GM23248 (cell line): Measurements from ENCODE around the gene FECH. TPM values are rescaled to one million over a fixed set of nuclear protein-coding genes. Genes with fewer than 3 reads are reported as not detected.

Experiments
- DNase-seq: peaks from one replicate; pipeline ENCODE4 v3.0.0-alpha.2; 2015
- H2AFZ ChIP-seq: fragments of 200-600 bp; sonication (generic); 2 replicates; pipeline ENCODE4 v1.6.1; 2016; ENCODE audit warnings: antibody characterized with exemption
- H3F3A ChIP-seq: fragments of 200-600 bp; sonication (generic); 2 replicates; pipeline ENCODE4 v1.6.1; 2016; ENCODE audit warnings: mild to moderate bottlenecking, antibody characterized with exemption, mixed run types; ENCODE audit not compliant: insufficient read depth
- H3K27ac ChIP-seq: fragments of 200-600 bp; sonication (generic); 2 replicates; pipeline ENCODE4 v1.5.1; 2016; ENCODE audit warnings: mild to moderate bottlenecking
- H3K27me3 ChIP-seq: fragments of 200-600 bp; sonication (generic); replicated peaks from 2 replicates; pipeline ENCODE4 v1.6.1; 2016; ENCODE audit warnings: mild to moderate bottlenecking; ENCODE audit not compliant: insufficient read depth
- H3K36me3 ChIP-seq: fragments of 200-600 bp; sonication (generic); 2 replicates; pipeline ENCODE4 v1.6.1; 2016; ENCODE audit warnings: low read depth, mild to moderate bottlenecking
- H3K4me1 ChIP-seq: fragments of 200-600 bp; sonication (generic); 2 replicates; pipeline ENCODE4 v1.6.1; 2016; ENCODE audit warnings: mild to moderate bottlenecking; ENCODE audit not compliant: insufficient read depth
- H3K4me2 ChIP-seq: fragments of 200-600 bp; sonication (generic); one replicate; pipeline ENCODE4 v1.6.1; 2016; ENCODE audit warnings: mild to moderate bottlenecking; ENCODE audit not compliant: unreplicated experiment
- H3K4me3 ChIP-seq: fragments of 200-600 bp; sonication (generic); 2 replicates; pipeline ENCODE4 v1.5.1; 2016; ENCODE audit warnings: mild to moderate bottlenecking
- H3K79me2 ChIP-seq: fragments of 200-600 bp; sonication (generic); 2 replicates; pipeline ENCODE4 v1.6.1; 2016; ENCODE audit warnings: mild to moderate bottlenecking; ENCODE audit not compliant: insufficient read depth
- H3K9ac ChIP-seq: fragments of 200-600 bp; sonication (generic); 2 replicates; pipeline ENCODE4 v1.6.1; 2016; ENCODE audit warnings: mild to moderate bottlenecking
- H3K9me2 ChIP-seq: fragments of 200-600 bp; sonication (generic); 2 replicates; pipeline ENCODE4 v1.6.1; 2016; ENCODE audit warnings: mixed run types, mild to moderate bottlenecking, moderate library complexity; ENCODE audit not compliant: insufficient read depth
- H3K9me3 ChIP-seq: fragments of 200-600 bp; sonication (generic); one replicate; pipeline ENCODE4 v1.6.1; 2017; ENCODE audit warnings: low read depth
- H4K20me1 ChIP-seq: fragments of 200-600 bp; sonication (generic); 2 replicates; pipeline ENCODE4 v1.6.0; 2016; ENCODE audit not compliant: insufficient read depth
- EZH2 ChIP-seq: fragments of 200-600 bp; sonication (generic); IDR thresholded peaks from 2 replicates; pipeline ENCODE4 v1.6.1; 2018; ENCODE audit warnings: antibody characterized with exemption, mild to moderate bottlenecking; ENCODE audit not compliant: insufficient read depth, poor library complexity, severe bottlenecking
- EZH2phosphoT487 ChIP-seq: fragments of 200-600 bp; sonication (generic); IDR thresholded peaks from 2 replicates; pipeline ENCODE4 v1.6.1; 2018; ENCODE audit warnings: antibody characterized with exemption, moderate library complexity, mild to moderate bottlenecking, low read depth; ENCODE audit not compliant: insufficient read depth
- WGBS, 2 experiments: methylation state at CpG; one replicate each; pipeline ENCODE4 v1.1.6; 2015 to 2017; ENCODE audit warnings: low lambda C conversion rate in 2 of 2, low coverage in 1 of 2; ENCODE audit errors: missing lambda C conversion rate in 2 of 2; 5-methylcytosine and 5-hydroxymethylcytosine counted together
- in situ Hi-C: fragments of 300-500 bp; cut with MboI; formaldehyde crosslinking; loops from 2 replicates; pipeline ENCODE4 v1.15.0; 2020
- polyA plus RNA-seq: library from polyadenylated mRNA; unstranded; fragments of >200 nt; fragmentation: Nextera tagmentation; extraction: Ambion mirVana; gene quantifications from 2 replicates; pipeline ENCODE4 v1.2.1, GENCODE V29; 2016
- total RNA-seq: library from RNA; depleted of rRNA; stranded (reverse); fragments of >200 nt; shearing (Covaris generic); gene quantifications from 2 replicates; pipeline ENCODE4 v1.2.3, GENCODE V29; 2014; rRNA removed

The FECH gene, protein sequence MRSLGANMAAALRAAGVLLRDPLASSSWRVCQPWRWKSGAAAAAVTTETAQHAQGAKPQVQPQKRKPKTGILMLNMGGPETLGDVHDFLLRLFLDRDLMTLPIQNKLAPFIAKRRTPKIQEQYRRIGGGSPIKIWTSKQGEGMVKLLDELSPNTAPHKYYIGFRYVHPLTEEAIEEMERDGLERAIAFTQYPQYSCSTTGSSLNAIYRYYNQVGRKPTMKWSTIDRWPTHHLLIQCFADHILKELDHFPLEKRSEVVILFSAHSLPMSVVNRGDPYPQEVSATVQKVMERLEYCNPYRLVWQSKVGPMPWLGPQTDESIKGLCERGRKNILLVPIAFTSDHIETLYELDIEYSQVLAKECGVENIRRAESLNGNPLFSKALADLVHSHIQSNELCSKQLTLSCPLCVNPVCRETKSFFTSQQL
- total RNA-seq = 25.4 and 56.8 TPM in 2 replicates
- polyA plus RNA-seq = 32.5 and 33.4 TPM in 2 replicates

DNA sequence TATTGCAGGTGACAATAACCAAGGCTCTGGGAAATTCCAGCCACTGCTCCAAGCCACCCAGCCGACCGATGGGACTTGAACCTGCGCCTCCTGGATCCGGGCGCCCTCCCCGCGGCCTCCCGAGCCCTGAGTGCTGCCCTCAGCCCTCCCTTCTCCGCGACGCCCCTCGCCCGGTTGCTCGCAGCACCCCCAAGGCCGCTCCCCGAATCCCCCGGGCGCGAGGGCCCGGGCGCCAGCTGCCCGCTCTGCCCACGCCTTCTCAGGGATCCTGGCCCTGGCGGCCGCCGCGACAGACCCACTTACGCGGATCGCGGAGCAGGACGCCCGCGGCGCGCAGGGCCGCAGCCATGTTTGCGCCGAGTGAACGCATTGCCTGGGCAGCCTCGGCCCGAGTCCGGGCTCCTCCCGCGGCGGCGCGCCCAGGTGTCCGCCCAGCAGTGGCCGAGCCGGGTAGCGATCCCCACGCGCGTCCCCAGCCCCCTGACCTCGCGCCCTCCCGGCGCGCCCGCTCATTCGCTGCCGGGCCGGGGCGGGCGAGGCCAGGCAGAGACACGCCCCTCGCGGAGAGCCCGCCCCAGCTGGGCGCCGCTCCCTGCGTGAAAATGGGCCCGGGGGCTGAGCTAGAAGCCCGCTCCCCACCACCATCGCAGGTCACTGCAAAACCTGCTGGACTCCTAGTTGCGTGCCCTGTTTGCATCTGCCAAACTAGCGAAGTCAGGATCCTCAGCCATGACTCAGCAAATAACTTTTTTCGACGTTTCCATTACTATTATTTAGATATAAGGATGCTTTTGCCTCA lies at the start of gene FECH:
FECH (minus strand) TSS at position 452 of the 799 bp plus-strand sequence; CDS start at position 370, 82 bp downstream.
- H3K36me3 ChIP-seq = no peaks in the 10 kb centered on the region
- H3K27ac ChIP-seq = peak within 1 kb of the TSS; percentile 68
- peak; percentile 86 for DNase-seq
- peak within 1 kb of the TSS; percentile 77 for H3K4me2 ChIP-seq
- TF ChIP-seq EZH2phosphoT487 (no peak), EZH2 (no peak)
- peak within 1 kb of the TSS; percentile 80 for H3K4me3 ChIP-seq
- 1 to 2% methylated on average over 72 to 76 of the region's 80 CpGs for WGBS, 2 experiments
- H3F3A ChIP-seq = peaks cover 24% of the 10 kb centered on the region
- H4K20me1 ChIP-seq = no peaks in the 10 kb centered on the region
- H3K79me2 ChIP-seq = no peaks in the 10 kb centered on the region; the same call in 1 of the 2 replicates
- peaks cover 8% of the 10 kb centered on the region for H3K4me1 ChIP-seq
- H3K9me2 ChIP-seq = no peaks in the 10 kb centered on the region
- peak within 1 kb of the TSS; percentile 84 for H3K9ac ChIP-seq
- peak within 1 kb of the TSS; percentile 89 for H2AFZ ChIP-seq
- H3K27me3 ChIP-seq = no peaks in the 10 kb centered on the region
- in situ Hi-C loops = no loop called here
- H3K9me3 ChIP-seq = no peaks in the 10 kb centered on the region

DNA sequence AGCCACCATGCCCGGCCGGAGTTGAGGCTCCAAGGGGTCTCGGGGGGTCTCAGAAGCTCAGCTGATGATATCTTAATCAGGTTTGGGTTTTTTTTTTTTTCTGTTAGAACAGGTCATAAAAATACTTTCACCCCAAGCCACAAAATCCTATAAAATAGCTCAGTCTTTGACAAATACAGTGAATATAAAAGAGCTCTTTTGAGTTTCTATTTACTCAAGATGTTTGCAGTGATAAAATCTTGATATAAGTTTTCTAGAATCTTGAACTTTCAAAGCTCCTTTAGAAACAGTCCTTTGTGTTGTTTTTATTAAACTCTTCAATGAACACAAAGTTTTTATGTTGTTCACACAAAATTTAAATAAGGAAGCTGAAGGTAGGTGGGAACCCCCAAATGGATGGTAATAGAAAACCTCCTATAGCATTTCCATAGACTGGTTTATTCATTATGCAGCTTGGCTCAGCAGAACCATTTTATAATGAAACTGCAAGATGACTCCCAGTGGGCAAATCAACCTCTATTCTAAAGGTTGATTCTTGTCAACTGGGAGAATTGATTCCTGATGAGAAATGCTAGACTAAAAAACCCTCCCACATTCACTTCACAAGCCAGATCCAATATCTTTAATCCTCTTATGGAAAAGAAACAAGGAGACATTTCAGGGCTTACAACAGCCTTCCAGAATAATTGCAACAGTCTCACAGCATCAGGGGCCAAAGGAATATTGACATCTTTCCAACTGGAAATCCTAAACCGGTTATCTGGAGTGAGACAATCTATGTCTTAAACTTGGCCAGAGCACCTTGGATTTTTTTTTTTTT lies 48.7 kb upstream of the FECH start:
- Histone ChIP-seq H3K36me3 (no peaks in the 10 kb centered on the region), H3K27ac (no peak overlapping the region), H3K9ac (no peak overlapping the region), H3K4me3 (no peak overlapping the region), H2AFZ (no peak overlapping the region), H3K27me3 (no peaks in the 10 kb centered on the region), H3K4me2 (no peak overlapping the region), H3K9me2 (no peaks in the 10 kb centered on the region), H3K9me3 (no peaks in the 10 kb centered on the region), H3F3A (peaks cover 9% of the 10 kb centered on the region; the same call in 1 of the 2 replicates), H3K79me2 (no peaks in the 10 kb centered on the region), H4K20me1 (no peaks in the 10 kb centered on the region), H3K4me1 (peaks cover 6% of the 10 kb centered on the region)
- no peak for DNase-seq
- 72 to 75% methylated on average over 4 of the region's 4 CpGs for WGBS, 2 experiments
- no peak for TF ChIP-seq EZH2phosphoT487
- TF ChIP-seq EZH2 = no peak
- in situ Hi-C loops = no loop called here

DNA sequence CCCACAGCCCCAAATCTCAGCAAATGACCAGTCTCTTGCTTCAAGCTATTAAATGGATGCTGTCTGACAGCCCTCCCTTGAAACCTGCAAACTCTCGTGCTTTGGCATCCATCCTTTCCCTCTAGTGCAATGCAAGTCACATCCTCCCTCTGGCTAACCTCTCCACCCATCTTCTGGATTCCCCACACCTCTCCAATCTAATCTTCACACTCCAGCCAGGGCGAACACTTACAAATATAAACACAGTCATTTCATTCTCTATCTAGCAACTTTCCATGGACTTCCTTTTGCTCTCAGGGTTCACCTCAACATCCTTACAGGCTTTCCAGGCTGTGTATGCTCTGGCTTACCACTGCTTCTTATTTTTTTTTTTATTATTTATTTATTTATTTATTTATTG lies 45.2 kb upstream of the FECH start:
- Histone ChIP-seq H3K4me3 (peak overlapping the region; percentile 83; the same call in 1 of the 2 replicates), H3K9me3 (no peaks in the 10 kb centered on the region), H2AFZ (peak overlapping the region; percentile 100), H3K4me2 (no peak overlapping the region), H3K36me3 (no peaks in the 10 kb centered on the region), H3K27me3 (no peaks in the 10 kb centered on the region), H3K79me2 (no peaks in the 10 kb centered on the region), H3F3A (peaks cover 12% of the 10 kb centered on the region; the same call in 1 of the 2 replicates), H3K27ac (no peak overlapping the region), H3K9me2 (no peaks in the 10 kb centered on the region), H4K20me1 (no peaks in the 10 kb centered on the region), H3K4me1 (peaks cover 12% of the 10 kb centered on the region), H3K9ac (no peak overlapping the region)
- TF ChIP-seq EZH2 (no peak), EZH2phosphoT487 (no peak)
- in situ Hi-C loops = no loop called here
- 79 to 81% methylated on average over 2 of the region's 2 CpGs for WGBS, 2 experiments
- no peak for DNase-seq
